ENCODE results near the gene KPTN. TPM values are rescaled to one million over a fixed set of nuclear protein-coding genes. Genes with fewer than 3 reads are reported as not detected.

Gene KPTN
- polyA plus RNA-seq, 10 donors: 6.4 to 10.2 (median 7.9) TPM

- DNase-seq: no peak
These were observed 26.0 kb upstream of the KPTN start for GRCh38 chr19:47509973-47510372.

GRCh38 chr19:47509170-47509847, 25.3 kb upstream of the KPTN start:
- DNase-seq: no peak

GRCh38 chr19:47508721-47509120, 24.7 kb upstream of the KPTN start:
- DNase-seq: no peak

GRCh38 chr19:47507924-47508553, 24.0 kb upstream of the KPTN start:
- no peak for DNase-seq

GRCh38 chr19:47507012-47507411, 23.0 kb upstream of the KPTN start:
- DNase-seq: peak in 2 of 3 donors; percentile 40 to 61

GRCh38 chr19:47506459-47506858, 22.4 kb upstream of the KPTN start:
- no peak for DNase-seq

GRCh38 chr19:47505506-47505905, 21.5 kb upstream of the KPTN start:
- no peak for DNase-seq

GRCh38 chr19:47503826-47504150, 19.8 kb upstream of the KPTN start:
- DNase-seq: no peak

- DNase-seq: no peak
These were observed 19.3 kb upstream of the KPTN start for GRCh38 chr19:47503130-47503825.

- no peak for DNase-seq
These were observed 16.1 kb upstream of the KPTN start for GRCh38 chr19:47499863-47500830.

- DNase-seq: no peak
These were observed 15.4 kb upstream of the KPTN start for GRCh38 chr19:47499371-47499770.

- DNase-seq: no peak
These were observed 14.5 kb upstream of the KPTN start for GRCh38 chr19:47498561-47498960.

GRCh38 chr19:47497821-47498520, 14.0 kb upstream of the KPTN start:
- DNase-seq: no peak

- DNase-seq: no peak
These were observed 13.2 kb upstream of the KPTN start for GRCh38 chr19:47497050-47497766.

GRCh38 chr19:47495478-47496372, 11.7 kb upstream of the KPTN start:
- DNase-seq: no peak

- peak; percentile 57 to 74 (median 63) for DNase-seq
These were observed 10.7 kb upstream of the KPTN start for GRCh38 chr19:47494729-47495128.

- no peak for DNase-seq
These were observed 10.2 kb upstream of the KPTN start for GRCh38 chr19:47494211-47494547.

- DNase-seq: no peak
These were observed 9.6 kb upstream of the KPTN start for GRCh38 chr19:47493378-47494210.
